ENCODE data around the gene COG1. TPM values are rescaled to one million over a fixed set of nuclear protein-coding genes. Genes with fewer than 3 reads are reported as not detected.

The COG1 gene
- polyA plus RNA-seq, 1 donor from 2014 or later: 99.7 TPM

Other genes starting within 250 kb of the COG1 start
- 11.0 TPM for gene SLC39A11, start 100.4 kb upstream of the COG1 start, polyA plus RNA-seq (ENCODE audit: insufficient read depth, low read depth, low replicate concordance)
- gene SSTR2, start 28.0 kb upstream of the COG1 start, polyA plus RNA-seq (ENCODE audit: insufficient read depth, low read depth, low replicate concordance): 7.7 TPM
- gene CPSF4L, start 68.8 kb downstream of the COG1 start, polyA plus RNA-seq (ENCODE audit: insufficient read depth, low read depth, low replicate concordance): not detected
- 110 TPM for gene CDC42EP4, start 118.9 kb downstream of the COG1 start, polyA plus RNA-seq (ENCODE audit: insufficient read depth, low read depth, low replicate concordance)

Data from brain (organoid and tissue), 1 donor.